Measurements from ENCODE around the gene HNRNPA1. TPM values are rescaled to one million over a fixed set of nuclear protein-coding genes. Genes with fewer than 3 reads are reported as not detected.

HNRNPA1 gene
- total and polyA plus RNA-seq, 2 donors (not counting 3 experiments of a cell fraction or from before 2014, with no cell fraction given): 566 to 1,470 TPM

DNA sequence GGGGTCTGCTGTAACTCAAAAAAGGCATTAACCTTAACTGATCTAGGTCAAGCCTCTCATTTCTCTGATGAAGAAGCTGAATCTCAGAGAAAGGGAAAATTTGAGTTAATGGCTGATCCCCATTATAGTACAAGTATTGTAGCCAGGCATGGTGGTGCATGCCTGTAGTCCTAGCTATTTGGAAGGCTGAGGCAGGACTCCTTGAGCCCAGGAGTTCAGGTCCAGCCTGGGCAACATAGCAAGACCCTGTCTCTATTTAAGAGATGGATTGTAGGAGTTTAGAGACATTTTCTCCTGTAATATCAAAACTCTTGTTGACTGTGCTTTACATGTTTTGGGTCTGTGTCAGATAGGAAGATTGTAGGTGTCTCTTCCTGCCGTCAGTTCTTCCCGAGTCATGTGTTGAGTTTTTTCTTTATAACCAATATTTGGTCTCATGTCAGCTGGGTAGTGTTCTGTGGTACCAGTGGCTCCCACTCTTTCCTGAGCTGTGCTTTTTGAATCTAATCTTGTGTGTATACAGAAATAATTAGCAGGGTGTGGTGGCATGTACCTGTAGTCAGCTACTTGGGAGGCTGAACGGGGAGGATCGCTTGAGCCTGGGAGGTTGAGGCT lies 53.0 kb downstream of the HNRNPA1 start:
- Histone ChIP-seq H2AFZ (ENCODE audit: low read depth, low read length) (no peak overlapping the region), H3K27ac (ENCODE audit: insufficient read depth, low read depth, low read length) (no peak overlapping the region), H3K9me3 (replicated peaks; ENCODE audit: control insufficient read depth, insufficient read depth, low read length) (no peaks in the 10 kb centered on the region), H3K4me1 (ENCODE audit: control insufficient read depth, extremely low read depth, insufficient read depth, low read length) (peaks cover 23% of the 10 kb centered on the region), H3K4me3 (replicated peaks in 1 of 3; ENCODE audit: insufficient read depth in 1 of 3, low read depth in 1 of 3, low read length in 3 of 3) (no peak overlapping the region), H3K27me3 (ENCODE audit: control insufficient read depth in 2 of 2, insufficient read depth in 2 of 2, low read length in 2 of 2) (no peaks in the 10 kb centered on the region), H3K4me2 (ENCODE audit: insufficient read depth, low read length) (no peak overlapping the region), H3K36me3 (ENCODE audit: control insufficient read depth in 2 of 2, extremely low read depth in 1 of 2, insufficient read depth in 2 of 2, low read length in 2 of 2) (no peaks in the 10 kb centered on the region), H3K9me1 (replicated peaks; ENCODE audit: control insufficient read depth, extremely low read depth, insufficient read depth, low read length) (no peaks in the 10 kb centered on the region), H4K20me1 (replicated peaks; ENCODE audit: control insufficient read depth, extremely low read depth, insufficient read depth, low read length) (no peaks in the 10 kb centered on the region), H3K9ac (replicated peaks; ENCODE audit: extremely low read depth, insufficient read depth, low read length) (no peak overlapping the region), H3K79me2 (ENCODE audit: control insufficient read depth, insufficient read depth, low read length) (peaks cover 31% of the 10 kb centered on the region)
- no TSS peak for BruUV-seq (replicated peaks)
- no peak for FAIRE-seq
- TF ChIP-seq FOS (IDR thresholded peaks at IDR 0.05; ENCODE audit: borderline replicate concordance, insufficient read depth, low read length) (no peak), MYC (IDR thresholded peaks at IDR 0.05; ENCODE audit: low read depth, low read length) (no peak), EZH2 (IDR thresholded peaks at IDR 0.05; ENCODE audit: borderline replicate concordance, low read depth, low read length, severe bottlenecking) (no peak), GATA2 (IDR thresholded peaks at IDR 0.05; ENCODE audit: insufficient read depth, insufficient read length, low read depth, low read length) (no peak), JUN (IDR thresholded peaks at IDR 0.05; ENCODE audit: borderline replicate concordance, insufficient read depth, insufficient read length, low read depth) (no peak), MAX (IDR thresholded peaks at IDR 0.05; ENCODE audit: insufficient read depth, insufficient read length) (no peak), POLR2AphosphoS5 (IDR thresholded peaks at IDR 0.05; ENCODE audit: insufficient read depth, low read depth, low read length) (no peak), POLR2A (IDR thresholded peaks at IDR 0.05; ENCODE audit: low read depth, low read length) (no peak)
- TF ChIP-seq, protein P1, sequence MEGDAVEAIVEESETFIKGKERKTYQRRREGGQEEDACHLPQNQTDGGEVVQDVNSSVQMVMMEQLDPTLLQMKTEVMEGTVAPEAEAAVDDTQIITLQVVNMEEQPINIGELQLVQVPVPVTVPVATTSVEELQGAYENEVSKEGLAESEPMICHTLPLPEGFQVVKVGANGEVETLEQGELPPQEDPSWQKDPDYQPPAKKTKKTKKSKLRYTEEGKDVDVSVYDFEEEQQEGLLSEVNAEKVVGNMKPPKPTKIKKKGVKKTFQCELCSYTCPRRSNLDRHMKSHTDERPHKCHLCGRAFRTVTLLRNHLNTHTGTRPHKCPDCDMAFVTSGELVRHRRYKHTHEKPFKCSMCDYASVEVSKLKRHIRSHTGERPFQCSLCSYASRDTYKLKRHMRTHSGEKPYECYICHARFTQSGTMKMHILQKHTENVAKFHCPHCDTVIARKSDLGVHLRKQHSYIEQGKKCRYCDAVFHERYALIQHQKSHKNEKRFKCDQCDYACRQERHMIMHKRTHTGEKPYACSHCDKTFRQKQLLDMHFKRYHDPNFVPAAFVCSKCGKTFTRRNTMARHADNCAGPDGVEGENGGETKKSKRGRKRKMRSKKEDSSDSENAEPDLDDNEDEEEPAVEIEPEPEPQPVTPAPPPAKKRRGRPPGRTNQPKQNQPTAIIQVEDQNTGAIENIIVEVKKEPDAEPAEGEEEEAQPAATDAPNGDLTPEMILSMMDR (IDR thresholded peaks at IDR 0.05; ENCODE audit: extremely low read depth in 1 of 2, insufficient read depth in 1 of 2, low read depth in 1 of 2, low read length in 2 of 2): no peak
- ChIA-PET CTCF (interaction anchor here (0.8 to 5.4 kb wide), 7 partner anchors 8 to 81 kb away, joined by 3 to 61 read pairs (median 3); partner anchors contain the start of gene COPZ1), POLR2A (interaction anchor here (0.6 kb wide), 1 partner anchor 9 kb away, joined by 5 read pairs; the partner anchor contains the start of gene COPZ1)
- no peak for DNase-seq (ENCODE audit: low read depth, low spot score)
- intact Hi-C loops (cut with micrococcal nuclease) (no loop called here), dilution Hi-C loops (cut with MboI; ENCODE audit: extremely low pct_ligation_motif_present, low sequenced_read_pairs) (no loop called here)

Small RNA genes within 50 kb of the gene (small RNA-seq; reads per million reads assigned to genes)
- gene RN7SL390P (ENCODE audit: insufficient read depth, insufficient read length, low read depth, low replicate concordance): not detected
- gene RNU6-950P (ENCODE audit: insufficient read depth, insufficient read length, low read depth, low replicate concordance): not detected

Other genes starting within 250 kb of the HNRNPA1 start
- gene HOXC5, start 247.7 kb upstream of the HNRNPA1 start, total RNA-seq: not detected in 2 replicates
- not detected in 2 replicates for gene HOXC5, start 247.7 kb upstream of the HNRNPA1 start, polyA plus RNA-seq
- gene HOXC4, start 226.9 kb upstream of the HNRNPA1 start, total RNA-seq: 0.58 TPM in 1 of 2 replicates, not detected in the other
- gene HOXC4, start 226.9 kb upstream of the HNRNPA1 start, polyA plus RNA-seq: 0.06 and 0.14 TPM in 2 replicates
- 17.5 and 17.8 TPM in 2 replicates for gene SMUG1, start 91.7 kb upstream of the HNRNPA1 start, total RNA-seq
- gene SMUG1, start 91.7 kb upstream of the HNRNPA1 start, polyA plus RNA-seq: 36.4 and 41.6 TPM in 2 replicates
- gene CBX5, start 604 bp upstream of the HNRNPA1 start, total RNA-seq: 111 TPM in 2 replicates
- gene CBX5, start 604 bp upstream of the HNRNPA1 start, polyA plus RNA-seq: 20.4 and 22.8 TPM in 2 replicates
- not detected in 2 replicates for gene NFE2, start 20.3 kb downstream of the HNRNPA1 start, total RNA-seq
- not detected in 2 replicates for gene NFE2, start 20.3 kb downstream of the HNRNPA1 start, polyA plus RNA-seq
- gene COPZ1, start 44.4 kb downstream of the HNRNPA1 start, total RNA-seq: 137 and 143 TPM in 2 replicates
- gene COPZ1, start 44.4 kb downstream of the HNRNPA1 start, polyA plus RNA-seq: 169 and 174 TPM in 2 replicates
- gene GPR84, start 83.8 kb downstream of the HNRNPA1 start, total RNA-seq: not detected in 2 replicates
- gene GPR84, start 83.8 kb downstream of the HNRNPA1 start, polyA plus RNA-seq: 0.08 TPM in 1 of 2 replicates, not detected in the other
- gene ZNF385A, start 104.0 kb downstream of the HNRNPA1 start, total RNA-seq: 7.9 and 9.6 TPM in 2 replicates
- 1.6 and 2.3 TPM in 2 replicates for gene ZNF385A, start 104.0 kb downstream of the HNRNPA1 start, polyA plus RNA-seq
- 938 and 994 TPM in 2 replicates for gene ITGA5, start 138.5 kb downstream of the HNRNPA1 start, total RNA-seq
- 657 and 731 TPM in 2 replicates for gene ITGA5, start 138.5 kb downstream of the HNRNPA1 start, polyA plus RNA-seq
- not detected in 2 replicates for gene GTSF1, start 192.9 kb downstream of the HNRNPA1 start, total RNA-seq
- 14.1 and 15.4 TPM in 2 replicates for gene GTSF1, start 192.9 kb downstream of the HNRNPA1 start, polyA plus RNA-seq
- gene NCKAP1L, start 217.0 kb downstream of the HNRNPA1 start, total RNA-seq: 0.07 and 0.09 TPM in 2 replicates
- 0.13 and 0.17 TPM in 2 replicates for gene NCKAP1L, start 217.0 kb downstream of the HNRNPA1 start, polyA plus RNA-seq